GM10266 (cell line): ENCODE measurements around the gene FLOT1.

Source experiments
- DNase-seq: peaks from one replicate; pipeline ENCODE4 v3.0.0; 2012; ENCODE audit errors: extremely low spot score
- CTCF ChIP-seq: IDR thresholded peaks from 2 replicates; pipeline ENCODE4 v1.5.1; 2012; ENCODE audit warnings: mild to moderate bottlenecking, low read depth; ENCODE audit not compliant: control insufficient read depth, insufficient read depth; ENCODE audit errors: missing control alignments

FLOT1 gene

GRCh38 chr6:30770592-30770991 is 28.1 kb upstream of the FLOT1 start:
- no peak for DNase-seq
- TF ChIP-seq CTCF: no peak

GRCh38 chr6:30769853-30770524 is 27.5 kb upstream of the FLOT1 start:
- DNase-seq: no peak
- no peak for TF ChIP-seq CTCF

GRCh38 chr6:30769088-30769852 is 26.8 kb upstream of the FLOT1 start:
- DNase-seq: no peak
- no peak for TF ChIP-seq CTCF

- DNase-seq: no peak
Measured at GRCh38 chr6:30768634-30769087, 26.2 kb upstream of the FLOT1 start.

GRCh38 chr6:30767944-30768301 is 25.4 kb upstream of the FLOT1 start:
- no peak for DNase-seq
- no peak for TF ChIP-seq CTCF

More at GRCh38 chr6:30768634-30769087, 26.2 kb upstream of the FLOT1 start:
- no peak for TF ChIP-seq CTCF

- TF ChIP-seq CTCF: no peak
- DNase-seq: peak; percentile 63
Measured at GRCh38 chr6:30767158-30767943, 24.9 kb upstream of the FLOT1 start.
